Natural killer cell (primary cell): ENCODE results near the gene TLR10. TPM values are rescaled to one million over a fixed set of nuclear protein-coding genes. Genes with fewer than 3 reads are reported as not detected.

Experiments
- ATAC-seq, 3 donors: fragments of 150-1000 bp in 2 of 3; fragments of 200-7000 bp in 1 of 3; cut with Tn5 transposase; 1 replicate in 1 of 3; 2 replicates in 2 of 3; pipeline ENCODE4 v1.10.0; 2021; ENCODE audit warnings: mild to moderate bottlenecking in 2 of 3, moderate library complexity in 2 of 3
- DNase-seq, 2 donors: peaks; one replicate each; pipeline versions ENCODE4 v3.0.0 to v3.0.0-alpha.2; 2013 to 2021; ENCODE audit warnings: mixed read lengths in 1 of 2
- H3K27ac ChIP-seq: one replicate; pipeline ENCODE4 v1.5.1; 2013; ENCODE audit warnings: mild to moderate bottlenecking, low read length
- H3K27me3 ChIP-seq: one replicate; pipeline ENCODE4 v1.6.1; 2013; ENCODE audit warnings: low read length; ENCODE audit not compliant: control insufficient read depth, insufficient read depth
- H3K36me3 ChIP-seq: one replicate; pipeline ENCODE4 v1.6.1; 2013; ENCODE audit warnings: low read length; ENCODE audit not compliant: control insufficient read depth, insufficient read depth
- H3K4me1 ChIP-seq: one replicate; pipeline ENCODE4 v1.6.1; 2013; ENCODE audit warnings: low read length; ENCODE audit not compliant: control insufficient read depth, insufficient read depth
- H3K4me3 ChIP-seq: one replicate; pipeline ENCODE4 v1.5.1; 2013; ENCODE audit warnings: low read length
- H3K9me3 ChIP-seq: one replicate; pipeline ENCODE4 v1.6.1; 2013; ENCODE audit warnings: low read length; ENCODE audit not compliant: control insufficient read depth, insufficient read depth
- H3K27ac Mint-ChIP-seq, 2 donors: one replicate each; pipeline ENCODE4 v1.8.0; 2022; ENCODE audit warnings: mild to moderate bottlenecking in 2 of 2, mixed read lengths in 2 of 2, moderate library complexity in 1 of 2
- H3K27me3 Mint-ChIP-seq, 2 donors: one replicate each; pipeline ENCODE4 v1.8.0; 2022; ENCODE audit warnings: low read depth in 2 of 2, mixed read lengths in 2 of 2
- H3K36me3 Mint-ChIP-seq: one replicate; pipeline ENCODE4 v1.8.0; 2022; ENCODE audit warnings: mixed read lengths
- H3K4me1 Mint-ChIP-seq, 2 donors: one replicate each; pipeline ENCODE4 v1.8.0; 2022; ENCODE audit warnings: mixed read lengths in 2 of 2
- H3K4me3 Mint-ChIP-seq: one replicate; pipeline ENCODE4 v1.8.0; 2022; ENCODE audit warnings: mild to moderate bottlenecking, moderate library complexity, mixed read lengths
- H3K9me3 Mint-ChIP-seq, 2 donors: one replicate each; pipeline ENCODE4 v1.8.0; 2022; ENCODE audit warnings: mixed read lengths in 2 of 2
- WGBS: methylation state at CpG from one replicate; pipeline ENCODE4 v1.1.7; 2013; ENCODE audit warnings: missing lambda C conversion rate; ENCODE audit not compliant: insufficient coverage; 5-methylcytosine and 5-hydroxymethylcytosine counted together
- intact Hi-C: fragments of 100-400 bp; cut with micrococcal nuclease; formaldehyde crosslinking; loops from one replicate; pipeline ENCODE4 v1.14.2; 2022
- total RNA-seq, 4 donors: library from RNA; stranded (reverse); fragments of 120-200 nt in 1 of 4; gene quantifications; one replicate each; pipeline versions ENCODE4 v1.2.3 to v1.2.4, GENCODE V29; 2013 to 2022
- TF ChIP-seq, protein P1 (sequence below): fragments of 200-600 bp; IDR thresholded peaks from one replicate; pipeline ENCODE4 v1.8.0; 2022; ENCODE audit warnings: antibody characterized with exemption

TLR10 gene
- total RNA-seq, 3 donors from 2014 or later (not counting 1 experiment from before 2014, with no cell fraction given): 0.31 to 0.63 (median 0.59) TPM

DNA sequence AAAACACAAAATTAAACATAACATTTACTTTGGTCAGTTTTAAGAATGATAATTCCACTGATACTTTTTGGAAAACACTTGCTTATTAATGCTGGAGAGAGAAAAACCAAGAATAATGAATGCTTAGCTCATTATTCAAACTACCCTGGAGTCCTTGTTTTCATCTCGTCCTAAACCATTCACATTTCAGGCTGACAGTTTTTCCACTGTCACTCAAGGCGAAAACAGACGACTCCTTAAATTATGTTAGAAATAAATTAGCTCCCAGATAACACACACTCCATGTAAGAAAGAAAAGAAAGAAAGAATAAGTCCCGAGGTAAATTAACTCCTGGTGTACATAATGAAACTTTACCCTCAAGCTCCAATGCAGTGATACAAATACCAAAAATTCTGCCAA lies 33.5 kb downstream of the TLR10 start:
- TF ChIP-seq, protein P1, sequence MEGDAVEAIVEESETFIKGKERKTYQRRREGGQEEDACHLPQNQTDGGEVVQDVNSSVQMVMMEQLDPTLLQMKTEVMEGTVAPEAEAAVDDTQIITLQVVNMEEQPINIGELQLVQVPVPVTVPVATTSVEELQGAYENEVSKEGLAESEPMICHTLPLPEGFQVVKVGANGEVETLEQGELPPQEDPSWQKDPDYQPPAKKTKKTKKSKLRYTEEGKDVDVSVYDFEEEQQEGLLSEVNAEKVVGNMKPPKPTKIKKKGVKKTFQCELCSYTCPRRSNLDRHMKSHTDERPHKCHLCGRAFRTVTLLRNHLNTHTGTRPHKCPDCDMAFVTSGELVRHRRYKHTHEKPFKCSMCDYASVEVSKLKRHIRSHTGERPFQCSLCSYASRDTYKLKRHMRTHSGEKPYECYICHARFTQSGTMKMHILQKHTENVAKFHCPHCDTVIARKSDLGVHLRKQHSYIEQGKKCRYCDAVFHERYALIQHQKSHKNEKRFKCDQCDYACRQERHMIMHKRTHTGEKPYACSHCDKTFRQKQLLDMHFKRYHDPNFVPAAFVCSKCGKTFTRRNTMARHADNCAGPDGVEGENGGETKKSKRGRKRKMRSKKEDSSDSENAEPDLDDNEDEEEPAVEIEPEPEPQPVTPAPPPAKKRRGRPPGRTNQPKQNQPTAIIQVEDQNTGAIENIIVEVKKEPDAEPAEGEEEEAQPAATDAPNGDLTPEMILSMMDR: no peak
- peaks cover 15% of the 10 kb centered on the region for H3K4me1 ChIP-seq
- no peaks in the 10 kb centered on the region for H3K27me3 ChIP-seq
- intact Hi-C loops: no loop called here
- no peaks in the 10 kb centered on the region for H3K36me3 ChIP-seq
- peaks cover 15% of the 10 kb centered on the region for H3K9me3 ChIP-seq
- no peaks in the 10 kb centered on the region for H3K27me3 Mint-ChIP-seq
- peaks cover 6 to 11% of the 10 kb centered on the region in 2 donors for H3K4me1 Mint-ChIP-seq
- DNase-seq (no peak), ATAC-seq (no peak)
- H3K27ac Mint-ChIP-seq: no peak overlapping the region
- WGBS: no CpG with 5 or more reads among the region's 4 CpGs
- no peaks in the 10 kb centered on the region for H3K36me3 Mint-ChIP-seq
- H3K4me3 Mint-ChIP-seq: no peak overlapping the region
- no peak overlapping the region for H3K4me3 ChIP-seq
- H3K9me3 Mint-ChIP-seq: peaks cover 4% of the 10 kb centered on the region in 2 donors
- no peak overlapping the region for H3K27ac ChIP-seq

DNA sequence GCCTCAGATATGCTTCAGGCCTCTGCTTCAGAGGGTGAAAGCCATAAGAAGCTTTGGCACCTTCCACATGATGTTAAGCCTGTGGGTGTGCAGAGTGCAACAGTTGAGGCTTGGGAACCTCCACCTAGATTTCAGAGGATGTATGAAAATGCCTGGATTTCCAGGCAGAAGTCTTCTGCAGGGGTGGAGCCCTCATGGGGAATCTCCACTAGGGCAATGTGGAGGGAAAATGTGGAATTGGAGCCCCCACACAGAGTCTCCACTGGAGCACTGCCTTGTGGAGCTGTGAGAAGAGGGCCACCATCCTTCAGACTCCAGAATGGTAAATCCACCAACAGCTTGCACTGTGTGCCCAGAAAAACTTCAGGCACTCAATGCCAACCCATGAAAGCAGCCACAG lies 35.2 kb downstream of the TLR10 start:
- Mint-ChIP-seq H3K4me1 (peaks cover 6 to 11% of the 10 kb centered on the region in 2 donors), H3K4me3 (no peak overlapping the region), H3K9me3 (peaks cover 4% of the 10 kb centered on the region in 2 donors), H3K36me3 (no peaks in the 10 kb centered on the region), H3K27me3 (peaks cover 0 to 2% of the 10 kb centered on the region in 2 donors), H3K27ac (no peak overlapping the region)
- DNase-seq (no peak), ATAC-seq (no peak)
- intact Hi-C loops: no loop called here
- H3K27me3 ChIP-seq: no peaks in the 10 kb centered on the region
- H3K4me3 ChIP-seq: no peak overlapping the region
- H3K4me1 ChIP-seq: peaks cover 11% of the 10 kb centered on the region
- no peak overlapping the region for H3K27ac ChIP-seq
- TF ChIP-seq, protein P1: no peak
- H3K36me3 ChIP-seq: no peaks in the 10 kb centered on the region
- peaks cover 15% of the 10 kb centered on the region for H3K9me3 ChIP-seq

DNA sequence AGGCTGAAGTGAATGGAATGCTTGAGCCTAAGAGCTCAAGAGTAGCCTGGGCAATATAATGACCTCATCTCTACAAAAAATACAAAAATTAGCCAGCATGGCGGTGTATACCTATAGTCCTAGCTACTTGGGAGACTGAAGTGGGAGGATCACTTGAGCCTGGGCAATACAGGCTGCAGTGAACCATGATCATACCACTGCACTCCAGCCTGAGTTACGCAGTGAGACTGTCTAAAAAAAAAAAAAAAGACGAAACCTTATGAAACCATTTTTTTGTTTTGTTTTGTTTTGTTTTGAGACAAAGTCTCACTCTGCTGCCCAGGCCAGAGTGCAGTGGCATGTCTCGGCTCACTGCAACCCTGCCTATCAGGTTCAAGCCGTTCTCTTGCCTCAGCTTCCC lies 36.9 kb downstream of the TLR10 start:
- 91% methylated on average over 5 of the region's 5 CpGs for WGBS
- no peaks in the 10 kb centered on the region for H3K36me3 ChIP-seq
- H3K9me3 ChIP-seq: peaks cover 15% of the 10 kb centered on the region
- Mint-ChIP-seq H3K4me1 (no peaks in the 10 kb centered on the region), H3K27ac (no peak overlapping the region), H3K36me3 (no peaks in the 10 kb centered on the region), H3K4me3 (no peak overlapping the region), H3K9me3 (peaks cover 4% of the 10 kb centered on the region in 2 donors), H3K27me3 (peaks cover 0 to 10% of the 10 kb centered on the region in 2 donors)
- no peaks in the 10 kb centered on the region for H3K27me3 ChIP-seq
- intact Hi-C loops: no loop called here
- TF ChIP-seq, protein P1: no peak
- H3K27ac ChIP-seq: no peak overlapping the region
- H3K4me1 ChIP-seq: no peaks in the 10 kb centered on the region
- DNase-seq: no peak
- ATAC-seq: no peak
- no peak overlapping the region for H3K4me3 ChIP-seq

DNA sequence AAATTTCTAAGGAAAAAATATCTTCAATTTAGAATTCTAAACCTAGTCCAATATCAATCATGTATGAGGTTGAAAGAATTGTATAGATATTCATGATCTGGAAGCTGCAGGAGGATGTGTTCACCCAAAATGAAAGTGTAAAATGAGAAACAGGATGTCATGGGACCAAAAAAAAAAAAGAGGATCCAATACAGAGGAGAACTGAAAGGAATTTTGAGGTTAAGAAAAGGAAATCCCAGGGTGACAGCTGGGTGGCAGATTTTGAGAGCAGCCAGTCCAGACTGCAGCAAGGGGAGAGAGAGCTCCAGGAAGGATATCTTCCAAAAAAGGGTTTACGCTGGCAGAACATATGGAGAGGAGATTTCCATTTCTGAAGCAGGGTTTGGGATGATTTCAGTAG lies 38.9 kb downstream of the TLR10 start:
- Mint-ChIP-seq H3K4me3 (no peak overlapping the region), H3K9me3 (peaks cover 4% of the 10 kb centered on the region in 2 donors), H3K4me1 (no peaks in the 10 kb centered on the region), H3K27me3 (peaks cover 0 to 10% of the 10 kb centered on the region in 2 donors), H3K27ac (no peak overlapping the region), H3K36me3 (no peaks in the 10 kb centered on the region)
- Histone ChIP-seq H3K4me1 (no peaks in the 10 kb centered on the region), H3K36me3 (no peaks in the 10 kb centered on the region), H3K27me3 (no peaks in the 10 kb centered on the region), H3K27ac (no peak overlapping the region), H3K4me3 (no peak overlapping the region), H3K9me3 (peaks cover 15% of the 10 kb centered on the region)
- intact Hi-C loops: no loop called here
- TF ChIP-seq, protein P1: no peak
- ATAC-seq: no peak
- WGBS: 67% methylated on average over 1 of the region's 1 CpG
- no peak for DNase-seq
